Naive thymus-derived CD8-positive, alpha-beta T cell (primary cell): Measurements from ENCODE around the gene CALM3. TPM values are rescaled to one million over a fixed set of nuclear protein-coding genes. Genes with fewer than 3 reads are reported as not detected.

Experiments used
- ATAC-seq, 2 donors: fragments of 150-1000 bp; cut with Tn5 transposase in 1 of 2; sonication (Bioruptor Pico), chemical (Tn5 transposase) in 1 of 2; 1 replicate in 1 of 2; 2 replicates in 1 of 2; pipeline ENCODE4 v1.10.0; 2021; ENCODE audit warnings: mild to moderate bottlenecking in 2 of 2, moderate library complexity in 2 of 2
- POLR2A ChIA-PET: fragments of 350-600 bp; sonication (Branson Sonifier 250); formaldehyde crosslinking; loops from one replicate; lab custom pipeline; 2021; ENCODE audit warnings: antibody characterized with exemption; lab: Charles Lee
- DNase-seq, 10 donors: peaks; one replicate each; pipeline versions ENCODE4 v3.0.0 to v3.0.0-alpha.2; 2020 to 2022
- H3K27ac Mint-ChIP-seq, 10 donors: one replicate each; pipeline ENCODE4 v1.8.0; 2020 to 2022; ENCODE audit warnings: mild to moderate bottlenecking in 10 of 10, mixed read lengths in 10 of 10, moderate library complexity in 4 of 10, inconsistent platforms in 1 of 10
- H3K27me3 Mint-ChIP-seq, 5 donors: one replicate each; pipeline ENCODE4 v1.8.0; 2021 to 2022; ENCODE audit warnings: mixed read lengths in 5 of 5
- H3K36me3 Mint-ChIP-seq, 3 donors: one replicate each; pipeline ENCODE4 v1.8.0; 2020 to 2022; ENCODE audit warnings: mixed read lengths in 3 of 3, mild to moderate bottlenecking in 2 of 3, inconsistent platforms in 1 of 3
- H3K4me1 Mint-ChIP-seq, 4 donors: one replicate each; pipeline ENCODE4 v1.8.0; 2021 to 2022; ENCODE audit warnings: mixed read lengths in 4 of 4
- H3K4me3 Mint-ChIP-seq, 10 donors: one replicate each; pipeline ENCODE4 v1.8.0; 2020 to 2022; ENCODE audit warnings: mild to moderate bottlenecking in 10 of 10, mixed read lengths in 10 of 10, moderate library complexity in 6 of 10, inconsistent platforms in 1 of 10
- H3K9me3 Mint-ChIP-seq, 9 donors: one replicate each; pipeline ENCODE4 v1.8.0; 2020 to 2022; ENCODE audit warnings: mixed read lengths in 9 of 9, mild to moderate bottlenecking in 3 of 9, inconsistent platforms in 1 of 9, moderate library complexity in 1 of 9
- polyA plus RNA-seq, 3 donors: library from polyadenylated mRNA; unstranded; fragments of 300-500 nt; fragmentation: Illumina TruSeq; gene quantifications; one replicate each; pipeline ENCODE4 v1.2.3, GENCODE V29; 2021
- total RNA-seq, 8 experiments: library from RNA in 2 of 8; stranded (reverse) in 2 of 8; gene quantifications; one replicate each; pipeline ENCODE4 v1.2.3 and lab custom pipeline; 2021 to 2026

The CALM3 gene
- total and polyA plus RNA-seq, 5 experiments from 2014 or later, result 185 to 221 (median 190) TPM

GRCh38 chr19:46629546-46630025 lies 28.5 kb downstream of the CALM3 start:
- peak overlapping the region in 3 of 10 donors; percentile 62 to 89 (median 77) for H3K27ac Mint-ChIP-seq
- peaks cover 0 to 4% (median 0%) of the 10 kb centered on the region in 5 donors for H3K27me3 Mint-ChIP-seq
- no peaks in the 10 kb centered on the region for H3K36me3 Mint-ChIP-seq
- no peak for DNase-seq
- H3K4me3 Mint-ChIP-seq, result no peak overlapping the region
- ATAC-seq, result no peak
- POLR2A ChIA-PET, result interaction anchor here (2.1 to 2.3 kb wide), 2 partner anchors 8 to 12 kb away, joined by 9 to 10 read pairs; no protein-coding TSS in a partner anchor
- H3K9me3 Mint-ChIP-seq, result no peaks in the 10 kb centered on the region
- peaks cover 18 to 49% (median 39%) of the 10 kb centered on the region in 4 donors for H3K4me1 Mint-ChIP-seq

GRCh38 chr19:46630586-46631205 lies 29.6 kb downstream of the CALM3 start:
- Mint-ChIP-seq H3K4me1 (peaks cover 17 to 43% (median 33%) of the 10 kb centered on the region in 4 donors), H3K27ac (no peak overlapping the region), H3K36me3 (no peaks in the 10 kb centered on the region), H3K27me3 (peaks cover 0 to 4% (median 0%) of the 10 kb centered on the region in 5 donors), H3K9me3 (no peaks in the 10 kb centered on the region), H3K4me3 (no peak overlapping the region)
- DNase-seq (no peak), ATAC-seq (no peak)
- POLR2A ChIA-PET, result interaction anchor here (0.7 to 2.3 kb wide), 6 partner anchors 9 to 91 kb away, joined by 3 to 10 read pairs (median 6); no protein-coding TSS in a partner anchor

GRCh38 chr19:46631481-46631880 lies 30.4 kb downstream of the CALM3 start:
- Mint-ChIP-seq H3K4me3 (no peak overlapping the region), H3K4me1 (peaks cover 19 to 45% (median 31%) of the 10 kb centered on the region in 4 donors), H3K27me3 (peaks cover 0 to 4% (median 0%) of the 10 kb centered on the region in 5 donors), H3K36me3 (no peaks in the 10 kb centered on the region), H3K27ac (peak overlapping the region in 1 of 10 donors; percentile 29), H3K9me3 (no peaks in the 10 kb centered on the region)
- ATAC-seq (no peak), DNase-seq (no peak)
- POLR2A ChIA-PET, result interaction anchor here (0.6 to 2.3 kb wide), 6 partner anchors 10 to 118 kb away, joined by 3 to 10 read pairs (median 4); no protein-coding TSS in a partner anchor

- DNase-seq (no peak), ATAC-seq (no peak)
- H3K4me3 Mint-ChIP-seq, result peak overlapping the region in 9 of 10 donors; percentile 33 to 88 (median 85)
- H3K9me3 Mint-ChIP-seq, result no peaks in the 10 kb centered on the region
- H3K27ac Mint-ChIP-seq, result peak overlapping the region in 9 of 10 donors; percentile 58 to 98 (median 93)
- H3K27me3 Mint-ChIP-seq, result peaks cover 0 to 4% (median 0%) of the 10 kb centered on the region in 5 donors
- peaks cover 18 to 39% (median 25%) of the 10 kb centered on the region in 4 donors for H3K4me1 Mint-ChIP-seq
- POLR2A ChIA-PET, result interaction anchor here (1.0 to 4.4 kb wide), 7 partner anchors 9 to 32 kb away, joined by 4 to 25 read pairs (median 7); partner anchors contain the start of genes CALM3 and PTGIR
- no peaks in the 10 kb centered on the region for H3K36me3 Mint-ChIP-seq
These were observed 32.0 kb downstream of the CALM3 start for GRCh38 chr19:46633130-46633529.

GRCh38 chr19:46634045-46634655 lies 33.0 kb downstream of the CALM3 start:
- peak overlapping the region in 9 of 10 donors; percentile 79 to 88 (median 85) for H3K4me3 Mint-ChIP-seq
- H3K27me3 Mint-ChIP-seq, result peaks cover 0 to 4% (median 0%) of the 10 kb centered on the region in 5 donors
- H3K9me3 Mint-ChIP-seq, result no peaks in the 10 kb centered on the region
- peak; percentile 61 to 78 for ATAC-seq
- H3K27ac Mint-ChIP-seq, result peak overlapping the region; percentile 41 to 98 (median 91)
- POLR2A ChIA-PET, result interaction anchor here (0.5 to 4.4 kb wide), 7 partner anchors 10 to 94 kb away, joined by 4 to 25 read pairs (median 7); partner anchors contain the start of genes CALM3 and PTGIR
- H3K36me3 Mint-ChIP-seq, result no peaks in the 10 kb centered on the region
- DNase-seq, result peak; percentile 86 to 97 (median 93)
- peaks cover 15 to 32% (median 23%) of the 10 kb centered on the region in 4 donors for H3K4me1 Mint-ChIP-seq

- peaks cover 0 to 4% (median 0%) of the 10 kb centered on the region in 5 donors for H3K27me3 Mint-ChIP-seq
- H3K4me3 Mint-ChIP-seq, result peak overlapping the region in 9 of 10 donors; percentile 29 to 88 (median 46)
- DNase-seq, result peak in 1 of 10 donors; percentile 71
- no peaks in the 10 kb centered on the region for H3K36me3 Mint-ChIP-seq
- ATAC-seq, result no peak
- H3K9me3 Mint-ChIP-seq, result no peaks in the 10 kb centered on the region
- POLR2A ChIA-PET, result interaction anchor here (0.5 to 4.4 kb wide), 5 partner anchors 10 to 95 kb away, joined by 4 to 25 read pairs (median 9); partner anchors contain the start of genes CALM3 and PTGIR
- H3K4me1 Mint-ChIP-seq, result peaks cover 14 to 32% (median 23%) of the 10 kb centered on the region in 4 donors
- H3K27ac Mint-ChIP-seq, result peak overlapping the region in 5 of 10 donors; percentile 15 to 96 (median 69)
These were observed 33.6 kb downstream of the CALM3 start for GRCh38 chr19:46634656-46635218.

- Mint-ChIP-seq H3K36me3 (no peaks in the 10 kb centered on the region), H3K27me3 (peaks cover 0 to 9% (median 4%) of the 10 kb centered on the region in 5 donors), H3K4me1 (peaks cover 13 to 33% (median 22%) of the 10 kb centered on the region in 4 donors), H3K9me3 (no peaks in the 10 kb centered on the region), H3K27ac (peak within 1 kb of the TSS in 7 of 10 donors; percentile 63 to 90 (median 80)), H3K4me3 (peak within 1 kb of the TSS in 8 of 10 donors; percentile 27 to 71 (median 54))
- DNase-seq (peak in 3 of 10 donors; percentile 29 to 54 (median 45)), ATAC-seq (no peak)
- POLR2A ChIA-PET, result interaction anchor here (0.6 to 4.4 kb wide), 5 partner anchors 11 to 275 kb away, joined by 3 to 25 read pairs (median 8); partner anchors contain the start of genes DACT3 and PTGIR
These were observed 35.0 kb downstream of the CALM3 start, which contains the start of gene GNG8 for GRCh38 chr19:46635920-46636761. Gene GNG8, minus strand, starts transcription at chr19:46636202. Its CDS starts 1,520 bp downstream, at chr19:46634682.

- POLR2A ChIA-PET, result interaction anchor here (1.4 to 1.7 kb wide), 2 partner anchors 24 to 26 kb away, joined by 8 to 11 read pairs; partner anchors contain the start of gene DACT3
- Mint-ChIP-seq H3K4me3 (no peak overlapping the region), H3K27me3 (peaks cover 0 to 9% (median 6%) of the 10 kb centered on the region in 5 donors), H3K4me1 (peaks cover 13 to 33% (median 22%) of the 10 kb centered on the region in 4 donors), H3K27ac (no peak overlapping the region), H3K9me3 (no peaks in the 10 kb centered on the region), H3K36me3 (no peaks in the 10 kb centered on the region)
- DNase-seq (no peak), ATAC-seq (no peak)
These were observed 36.1 kb downstream of the CALM3 start for GRCh38 chr19:46637224-46637623.

GRCh38 chr19:46639358-46640182 lies 38.4 kb downstream of the CALM3 start:
- POLR2A ChIA-PET, result interaction anchor here (0.7 to 1.0 kb wide), 2 partner anchors 23 to 94 kb away, joined by 3 read pairs; no protein-coding TSS in a partner anchor
- H3K27me3 Mint-ChIP-seq, result peaks cover 0 to 9% (median 7%) of the 10 kb centered on the region in 5 donors
- DNase-seq (no peak), ATAC-seq (no peak)
- H3K36me3 Mint-ChIP-seq, result no peaks in the 10 kb centered on the region
- peaks cover 0 to 16% (median 10%) of the 10 kb centered on the region in 4 donors for H3K4me1 Mint-ChIP-seq
- peak overlapping the region in 7 of 10 donors; percentile 26 to 72 (median 50) for H3K4me3 Mint-ChIP-seq
- no peaks in the 10 kb centered on the region for H3K9me3 Mint-ChIP-seq
- peak overlapping the region in 1 of 10 donors; percentile 31 for H3K27ac Mint-ChIP-seq

GRCh38 chr19:46640656-46641055 lies 39.5 kb downstream of the CALM3 start:
- Mint-ChIP-seq H3K4me3 (peak overlapping the region in 5 of 10 donors; percentile 4 to 62 (median 44)), H3K4me1 (peaks cover 0 to 10% (median 6%) of the 10 kb centered on the region in 4 donors), H3K27ac (no peak overlapping the region), H3K9me3 (peaks cover 0 to 3% (median 0%) of the 10 kb centered on the region in 9 donors), H3K36me3 (peaks cover 0 to under 1% (median 0%) of the 10 kb centered on the region in 3 donors), H3K27me3 (peaks cover under 1 to 9% (median 7%) of the 10 kb centered on the region in 5 donors)
- DNase-seq (no peak), ATAC-seq (no peak)
- POLR2A ChIA-PET, result interaction anchor here (1.0 kb wide), 1 partner anchor 24 kb away, joined by 3 read pairs; no protein-coding TSS in a partner anchor
